Spleen (tissue), 11 donors: ENCODE measurements around the gene SPEF2. TPM values are rescaled to one million over a fixed set of nuclear protein-coding genes. Genes with fewer than 3 reads are reported as not detected.

Experiments
- DNase-seq: peaks from one replicate; pipeline ENCODE4 v3.0.0-alpha.2; 2020
- H3K27ac ChIP-seq, 8 donors: fragments of 200-600 bp; sonication (generic) in 7 of 8; 1 replicate in 4 of 8; 2 replicates in 4 of 8; pipeline versions ENCODE4 v1.5.0 to v1.8.0; 2016 to 2021; ENCODE audit warnings: inconsistent platforms in 4 of 8, mild to moderate bottlenecking in 4 of 8, moderate library complexity in 1 of 8
- H3K27me3 ChIP-seq, 7 donors: fragments of 200-600 bp; sonication (generic) in 6 of 7; replicated peaks in 1 of 7; 1 replicate in 4 of 7; 2 replicates in 3 of 7; pipeline versions ENCODE4 v1.5.0 to v1.8.0; 2016 to 2021; ENCODE audit warnings: inconsistent platforms in 3 of 7, mild to moderate bottlenecking in 1 of 7
- H3K36me3 ChIP-seq, 6 donors: fragments of 200-600 bp; sonication (generic) in 5 of 6; 1 replicate in 4 of 6; 2 replicates in 2 of 6; pipeline versions ENCODE4 v1.5.0 to v1.8.0; 2016 to 2021; ENCODE audit warnings: inconsistent platforms in 2 of 6
- H3K4me1 ChIP-seq, 6 donors: fragments of 200-600 bp; sonication (generic) in 5 of 6; 1 replicate in 3 of 6; 2 replicates in 3 of 6; pipeline versions ENCODE4 v1.5.0 to v1.8.0; 2016 to 2021; ENCODE audit warnings: inconsistent platforms in 3 of 6
- H3K4me3 ChIP-seq, 8 donors: fragments of 200-600 bp; sonication (generic) in 7 of 8; 1 replicate in 4 of 8; 2 replicates in 4 of 8; pipeline versions ENCODE4 v1.5.0 to v1.8.0; 2016 to 2021; ENCODE audit warnings: inconsistent platforms in 4 of 8, mild to moderate bottlenecking in 4 of 8, moderate library complexity in 2 of 8
- H3K9me3 ChIP-seq, 8 donors: fragments of 200-600 bp; sonication (generic) in 7 of 8; 1 replicate in 4 of 8; 2 replicates in 4 of 8; pipeline versions ENCODE4 v1.5.0 to v1.8.0; 2016 to 2021; ENCODE audit warnings: inconsistent platforms in 4 of 8
- POLR2A ChIP-seq, 3 donors: fragments of 450-650 bp; IDR thresholded peaks; one replicate each; pipeline ENCODE4 v1.5.1; 2017; ENCODE audit warnings: antibody characterized with exemption in 3 of 3, mild to moderate bottlenecking in 1 of 3
- POLR2AphosphoS5 ChIP-seq, 3 donors: sonication (generic); formaldehyde crosslinking; IDR thresholded peaks; one replicate each; pipeline ENCODE4 v1.5.1; 2017; ENCODE audit warnings: antibody characterized with exemption in 3 of 3
- WGBS, 5 donors: extraction: QIAGEN DNeasy Blood & Tissue Kit in 3 of 5; methylation state at CpG; one replicate each; pipeline versions ENCODE4 v1.1.5 to v1.1.7; 2013 to 2018; 5-methylcytosine and 5-hydroxymethylcytosine counted together
- intact Hi-C: fragments of 100-400 bp; cut with DNase I; formaldehyde crosslinking; loops from one replicate; pipeline ENCODE4 v1.15.0; 2023; ENCODE audit warnings: low total_unique reads
- polyA plus RNA-seq, 3 donors: library from polyadenylated mRNA; stranded (reverse); fragments of 200-250 nt; gene quantifications; one replicate each; pipeline ENCODE4 v1.2.1, GENCODE V29; 2013
- total RNA-seq, 7 donors: library from RNA; depleted of rRNA in 3 of 7; stranded (reverse); fragments of >200 nt in 3 of 7; fragmentation: NEBNext Ultra II Directional in 4 of 7; extraction: Animal tissue kit (Norgen Biotek cat#: 25700) in 4 of 7; gene quantifications; one replicate each; pipeline versions ENCODE4 v1.1.0 to v1.2.1, GENCODE V29; 2016 to 2021
- TF ChIP-seq, protein P1 (sequence below), 11 experiments: fragments of 200-600 bp in 7 of 11; fragments of 450-650 bp in 4 of 11; sonication (generic) in 4 of 11; IDR thresholded peaks in 8 of 11; conservative IDR thresholded peaks in 3 of 11; 1 replicate in 7 of 11; 2 replicates in 4 of 11; pipeline versions ENCODE4 v1.4.0 to v1.8.0; 2016 to 2021; ENCODE audit warnings: antibody characterized with exemption in 11 of 11, inconsistent platforms in 4 of 11, mild to moderate bottlenecking in 1 of 11
- donor health status: healthy with polysubstance abuse.
- donor health status: DM: no; HTN: no; CAD: no; lungs with moderate emphysema.
- donor health status: DM: no; HTN: no; CAD: no.
- donor health status: Bipolar disorder and iron deficiency.
- donor health status: healthy.
- donor health status: DM: no; HTN: no; CAD: no.
- donor health status: DM: yes; HTN: yes; CAD: no.

The SPEF2 gene
- total and polyA plus RNA-seq, 10 donors: 1.7 to 22.6 (median 8.5) TPM

DNA sequence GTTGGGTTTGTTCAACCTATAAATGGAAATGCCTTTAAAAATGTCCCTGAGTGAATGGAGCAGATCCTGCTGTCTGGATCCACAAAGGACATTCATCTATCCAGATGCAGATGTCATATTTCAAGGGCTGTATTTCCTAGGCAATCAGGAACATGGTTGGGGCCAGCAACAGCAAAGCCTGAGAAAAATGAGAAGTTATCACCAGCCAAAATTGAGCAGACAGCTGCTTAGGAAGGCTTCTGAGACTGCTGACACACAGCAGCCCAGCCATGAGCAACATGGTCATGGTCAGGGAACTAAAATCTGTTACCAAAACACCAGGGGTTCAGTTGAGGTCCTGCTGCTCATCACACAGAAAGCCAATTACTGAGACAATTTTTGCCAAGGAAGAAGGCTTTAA, 229.8 kb downstream of the SPEF2 start:
- DNase-seq: no peak
- no peak overlapping the region for H3K27ac ChIP-seq
- H3K4me1 ChIP-seq: peaks cover 0 to 16% (median 11%) of the 10 kb centered on the region in 6 donors
- no peak overlapping the region for H3K4me3 ChIP-seq
- no peaks in the 10 kb centered on the region for H3K27me3 ChIP-seq
- H3K9me3 ChIP-seq: peaks cover 3 to 53% (median 29%) of the 10 kb centered on the region in 8 donors
- intact Hi-C loops: no loop called here
- TF ChIP-seq, protein P1, sequence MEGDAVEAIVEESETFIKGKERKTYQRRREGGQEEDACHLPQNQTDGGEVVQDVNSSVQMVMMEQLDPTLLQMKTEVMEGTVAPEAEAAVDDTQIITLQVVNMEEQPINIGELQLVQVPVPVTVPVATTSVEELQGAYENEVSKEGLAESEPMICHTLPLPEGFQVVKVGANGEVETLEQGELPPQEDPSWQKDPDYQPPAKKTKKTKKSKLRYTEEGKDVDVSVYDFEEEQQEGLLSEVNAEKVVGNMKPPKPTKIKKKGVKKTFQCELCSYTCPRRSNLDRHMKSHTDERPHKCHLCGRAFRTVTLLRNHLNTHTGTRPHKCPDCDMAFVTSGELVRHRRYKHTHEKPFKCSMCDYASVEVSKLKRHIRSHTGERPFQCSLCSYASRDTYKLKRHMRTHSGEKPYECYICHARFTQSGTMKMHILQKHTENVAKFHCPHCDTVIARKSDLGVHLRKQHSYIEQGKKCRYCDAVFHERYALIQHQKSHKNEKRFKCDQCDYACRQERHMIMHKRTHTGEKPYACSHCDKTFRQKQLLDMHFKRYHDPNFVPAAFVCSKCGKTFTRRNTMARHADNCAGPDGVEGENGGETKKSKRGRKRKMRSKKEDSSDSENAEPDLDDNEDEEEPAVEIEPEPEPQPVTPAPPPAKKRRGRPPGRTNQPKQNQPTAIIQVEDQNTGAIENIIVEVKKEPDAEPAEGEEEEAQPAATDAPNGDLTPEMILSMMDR (IDR thresholded peaks at IDR 0.05 in 8 of 11, conservative IDR thresholded peaks at IDR 0.05 in 3 of 11): no peak
- TF ChIP-seq POLR2AphosphoS5 (IDR thresholded peaks at IDR 0.05): no peak
- no peak for TF ChIP-seq POLR2A (IDR thresholded peaks at IDR 0.05)
- H3K36me3 ChIP-seq: no peaks in the 10 kb centered on the region

DNA sequence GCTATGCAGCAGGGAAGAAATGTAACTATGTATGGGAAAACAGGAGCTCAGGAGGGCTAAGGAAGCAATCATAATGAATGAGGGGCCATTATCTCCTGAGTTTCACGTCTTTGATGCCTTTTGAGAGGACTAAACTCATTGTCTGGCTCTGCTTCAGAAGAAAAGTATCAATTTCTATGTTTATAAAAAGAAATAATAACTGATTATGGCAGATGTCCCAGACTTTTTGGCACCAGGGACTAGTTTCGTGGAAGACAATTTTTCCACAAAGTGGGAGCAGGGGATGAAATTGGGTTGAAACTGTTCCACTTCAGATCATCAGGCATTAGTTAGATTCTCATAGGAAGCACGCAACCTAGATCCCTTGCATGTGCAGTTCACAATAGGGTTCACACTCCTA, 230.3 kb downstream of the SPEF2 start:
- 70 to 86% (median 76%) methylated on average over 3 of the region's 3 CpGs for WGBS, 5 donors
- intact Hi-C loops: no loop called here
- DNase-seq: no peak
- Histone ChIP-seq H3K9me3 (peaks cover 3 to 48% (median 28%) of the 10 kb centered on the region in 8 donors), H3K4me1 (peaks cover 0 to 21% (median 13%) of the 10 kb centered on the region in 6 donors), H3K27ac (no peak overlapping the region), H3K4me3 (no peak overlapping the region), H3K36me3 (no peaks in the 10 kb centered on the region), H3K27me3 (no peaks in the 10 kb centered on the region)
- no peak for TF ChIP-seq POLR2A (IDR thresholded peaks at IDR 0.05)
- TF ChIP-seq, protein P1 (IDR thresholded peaks at IDR 0.05 in 8 of 11, conservative IDR thresholded peaks at IDR 0.05 in 3 of 11): no peak
- TF ChIP-seq POLR2AphosphoS5 (IDR thresholded peaks at IDR 0.05): no peak

DNA sequence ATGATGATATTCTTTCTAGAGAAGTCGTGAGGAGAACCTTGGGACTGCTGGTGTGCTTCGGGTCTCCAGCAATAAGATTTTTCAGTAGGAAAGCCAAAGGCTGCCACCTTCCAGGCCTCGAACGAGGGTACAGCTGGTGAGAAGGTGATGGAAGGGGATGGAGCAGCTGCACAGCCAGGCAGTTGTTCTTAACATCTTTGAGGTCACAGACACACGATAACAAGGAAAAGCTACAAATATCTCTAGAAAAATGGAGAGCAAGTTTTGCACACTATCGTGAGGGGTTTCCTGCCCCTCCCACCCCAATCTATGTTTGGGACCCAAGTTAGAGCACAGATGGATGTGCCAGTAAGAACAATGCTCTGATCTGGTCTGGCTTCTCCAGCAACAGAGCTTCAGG, 232.2 kb downstream of the SPEF2 start:
- TF ChIP-seq POLR2A (IDR thresholded peaks at IDR 0.05): no peak
- no peak for TF ChIP-seq POLR2AphosphoS5 (IDR thresholded peaks at IDR 0.05)
- TF ChIP-seq, protein P1 (IDR thresholded peaks at IDR 0.05 in 8 of 11, conservative IDR thresholded peaks at IDR 0.05 in 3 of 11): no peak
- H3K4me1 ChIP-seq: peaks cover 0 to 33% (median 18%) of the 10 kb centered on the region in 6 donors
- 66 to 84% (median 76%) methylated on average over 6 of the region's 6 CpGs for WGBS, 5 donors
- peaks cover 3 to 30% (median 17%) of the 10 kb centered on the region in 8 donors for H3K9me3 ChIP-seq
- DNase-seq: no peak
- no peak overlapping the region for H3K4me3 ChIP-seq
- H3K27me3 ChIP-seq: no peaks in the 10 kb centered on the region
- H3K36me3 ChIP-seq: no peaks in the 10 kb centered on the region
- intact Hi-C loops: no loop called here
- no peak overlapping the region for H3K27ac ChIP-seq

DNA sequence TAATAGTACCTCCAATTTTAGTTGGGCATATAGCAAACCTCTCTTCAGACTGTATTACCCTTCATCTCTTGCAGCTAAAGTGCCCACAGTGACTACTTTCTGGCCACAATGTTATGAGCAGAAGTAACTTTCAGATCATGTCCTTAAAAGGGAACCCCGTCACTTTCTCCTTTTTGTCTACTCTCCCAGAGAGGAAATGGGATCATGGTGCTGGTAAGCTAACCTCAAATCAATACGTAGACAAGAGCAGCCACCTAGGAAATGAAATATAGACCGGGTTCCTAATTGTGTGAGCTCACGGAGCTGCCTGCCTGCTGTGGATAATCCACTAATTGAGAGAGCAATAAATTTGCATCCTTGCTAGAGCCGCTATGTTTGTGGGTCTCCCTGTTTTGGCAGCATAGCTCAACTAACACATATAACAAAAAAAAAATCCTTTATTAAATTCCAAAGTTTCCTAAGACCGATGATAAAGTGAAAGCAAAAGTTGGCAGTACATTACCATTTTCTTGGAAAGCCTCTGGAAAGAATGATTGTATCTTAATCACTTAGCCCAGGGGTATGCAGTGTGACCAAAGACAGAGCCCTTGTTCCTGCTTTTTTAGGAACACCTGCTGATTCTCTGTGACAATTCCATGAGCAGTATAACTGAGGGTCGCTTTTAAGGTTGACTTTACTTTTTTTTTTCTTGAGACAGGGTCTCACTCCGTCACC, 233.5 kb downstream of the SPEF2 start:
- intact Hi-C loops: no loop called here
- H3K4me1 ChIP-seq: peaks cover 0 to 37% (median 18%) of the 10 kb centered on the region in 6 donors
- H3K36me3 ChIP-seq: no peaks in the 10 kb centered on the region
- WGBS, 5 donors: 63 to 84% (median 77%) methylated on average over 8 of the region's 8 CpGs
- peaks cover 0 to 17% (median 4%) of the 10 kb centered on the region in 8 donors for H3K9me3 ChIP-seq
- TF ChIP-seq, protein P1 (IDR thresholded peaks at IDR 0.05 in 8 of 11, conservative IDR thresholded peaks at IDR 0.05 in 3 of 11): no peak
- no peak for TF ChIP-seq POLR2A (IDR thresholded peaks at IDR 0.05)
- TF ChIP-seq POLR2AphosphoS5 (IDR thresholded peaks at IDR 0.05): no peak
- no peaks in the 10 kb centered on the region for H3K27me3 ChIP-seq
- DNase-seq: no peak
- peak overlapping the region in 3 of 8 donors; percentile 80 to 90 (median 81) for H3K27ac ChIP-seq
- H3K4me3 ChIP-seq: no peak overlapping the region
